ENCODE results near the gene SLC29A2. TPM values are rescaled to one million over a fixed set of nuclear protein-coding genes. Genes with fewer than 3 reads are reported as not detected.

The SLC29A2 gene
- total RNA-seq, 4 donors from 2014 or later = 1.5 to 5.4 (median 2.4) TPM

DNA sequence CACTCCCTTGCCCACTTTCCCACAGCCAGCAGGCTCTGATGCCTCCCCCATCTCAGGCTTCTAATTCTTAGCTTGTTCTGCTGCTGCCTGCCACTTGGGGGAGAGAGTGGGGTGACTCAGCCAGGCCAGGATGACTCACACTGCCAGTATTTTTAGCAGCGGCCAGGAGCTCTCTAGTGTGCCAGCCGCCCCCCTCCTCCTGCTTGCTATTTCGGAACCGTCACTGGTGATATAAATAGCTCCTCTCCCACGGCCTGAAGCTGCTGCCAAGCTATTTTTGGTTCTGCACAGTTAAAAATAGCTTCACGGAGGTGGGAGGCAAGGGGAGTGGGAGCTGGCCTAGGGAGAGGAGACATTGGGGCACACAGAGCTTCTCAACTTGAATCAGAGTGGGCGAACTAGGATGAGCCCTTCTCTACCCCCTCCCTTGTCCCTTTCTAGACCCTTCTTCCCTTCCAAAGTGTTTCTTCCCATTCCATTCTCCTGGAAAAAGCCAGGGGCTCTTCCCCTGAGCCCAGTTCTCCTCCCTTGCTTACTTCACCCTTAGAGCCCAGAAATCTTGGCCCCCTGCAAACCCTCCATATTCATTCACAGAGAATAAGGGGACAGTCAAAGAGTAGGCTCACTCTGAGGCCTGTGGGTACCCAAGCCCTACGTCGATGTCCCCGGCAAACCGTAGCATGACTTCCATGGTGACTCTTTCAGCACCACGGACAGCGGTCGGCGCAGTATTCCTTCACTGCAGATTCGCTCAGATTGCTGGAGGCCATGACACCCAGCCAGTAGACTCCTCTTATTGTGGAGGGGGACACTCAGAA, 46.8 kb upstream of the SLC29A2 start:
- H3K9me3 ChIP-seq = no peaks in the 10 kb centered on the region
- H3K27me3 ChIP-seq = peaks cover 0 to 38% of the 10 kb centered on the region in 2 donors
- no peak overlapping the region for H3K27ac ChIP-seq
- H3K4me3 ChIP-seq = no peak overlapping the region
- DNase-seq (ENCODE audit: low spot score in 2 of 2) = peak in 1 of 2 donors; percentile 45
- 10 to 11% methylated on average over 16 of the region's 16 CpGs for WGBS, 2 donors
- TF ChIP-seq POLR2A (IDR thresholded peaks at IDR 0.05) (no peak), CTCF (IDR thresholded peaks at IDR 0.05) (peak in 1 of 5 experiments; percentile 12), EP300 (IDR thresholded peaks at IDR 0.05) (peak in 1 of 2 donors; percentile 30)
- H3K4me1 ChIP-seq = peaks cover 0 to 15% (median 4%) of the 10 kb centered on the region in 4 donors
- H3K36me3 ChIP-seq = no peaks in the 10 kb centered on the region

DNA sequence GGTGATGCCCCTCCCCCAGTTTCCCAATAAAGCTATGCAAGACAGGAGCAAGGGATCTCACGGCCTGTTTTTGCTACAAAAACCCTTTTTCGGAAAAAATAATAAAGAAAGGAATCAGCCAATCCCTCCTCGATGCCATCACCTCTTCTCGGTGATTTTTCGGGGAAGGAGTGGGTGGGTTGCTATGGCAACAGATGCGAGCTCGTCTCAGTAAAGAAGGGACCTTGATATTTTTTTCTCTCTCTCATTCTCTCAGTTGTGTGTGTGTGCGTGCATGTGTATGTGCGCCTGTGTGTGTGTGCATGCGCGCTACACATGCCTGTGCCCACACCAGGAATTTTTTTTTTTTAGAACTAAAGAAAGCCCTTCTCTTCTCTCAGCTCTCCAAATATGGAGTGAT, 45.4 kb upstream of the SLC29A2 start:
- H3K4me1 ChIP-seq = peaks cover 0 to 15% (median 4%) of the 10 kb centered on the region in 4 donors
- no peak overlapping the region for H3K4me3 ChIP-seq
- no peaks in the 10 kb centered on the region for H3K36me3 ChIP-seq
- no peaks in the 10 kb centered on the region for H3K9me3 ChIP-seq
- no peak for DNase-seq (ENCODE audit: low spot score in 2 of 2)
- 62 to 64% methylated on average over 11 of the region's 11 CpGs for WGBS, 2 donors
- TF ChIP-seq POLR2A (IDR thresholded peaks at IDR 0.05) (no peak), CTCF (IDR thresholded peaks at IDR 0.05) (no peak), EP300 (IDR thresholded peaks at IDR 0.05) (no peak)
- H3K27me3 ChIP-seq = peaks cover 0 to 42% of the 10 kb centered on the region in 2 donors
- H3K27ac ChIP-seq = no peak overlapping the region

DNA sequence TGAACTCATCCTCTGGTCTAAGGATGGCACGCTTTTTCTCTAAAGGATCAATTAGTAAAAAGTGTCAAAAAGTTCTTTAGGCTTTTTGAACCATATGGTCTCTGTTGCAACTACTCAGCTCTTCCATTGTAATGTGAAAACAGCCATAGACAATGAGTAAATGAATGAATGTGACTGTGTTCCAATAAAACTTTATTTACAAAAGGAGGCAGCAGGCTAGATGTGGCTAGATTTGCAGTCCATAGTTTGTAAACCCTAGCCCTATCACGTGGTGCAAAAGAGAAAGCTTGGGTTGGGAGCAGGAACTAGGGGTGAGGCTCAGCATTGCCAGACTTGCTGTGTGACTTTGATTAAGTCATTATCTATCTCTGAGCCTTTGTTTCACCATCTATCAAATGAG, 43.9 kb upstream of the SLC29A2 start:
- H3K4me1 ChIP-seq = peaks cover 0 to 5% (median 0%) of the 10 kb centered on the region in 4 donors
- TF ChIP-seq EP300 (IDR thresholded peaks at IDR 0.05) (no peak), POLR2A (IDR thresholded peaks at IDR 0.05) (no peak), CTCF (IDR thresholded peaks at IDR 0.05) (no peak)
- H3K27ac ChIP-seq = no peak overlapping the region
- H3K9me3 ChIP-seq = no peaks in the 10 kb centered on the region
- WGBS, 2 donors = 54 to 58% methylated on average over 2 of the region's 2 CpGs
- H3K36me3 ChIP-seq = no peaks in the 10 kb centered on the region
- no peak overlapping the region for H3K4me3 ChIP-seq
- no peak for DNase-seq (ENCODE audit: low spot score in 2 of 2)
- peaks cover 0 to 43% of the 10 kb centered on the region in 2 donors for H3K27me3 ChIP-seq

GRCh38 chr11:66414120-66414934, 42.8 kb upstream of the SLC29A2 start:
- WGBS, 2 donors = 49 to 56% methylated on average over 12 of the region's 12 CpGs
- H3K27ac ChIP-seq = no peak overlapping the region
- H3K4me1 ChIP-seq = peaks cover 0 to 6% (median 0%) of the 10 kb centered on the region in 4 donors

More at GRCh38 chr11:66414120-66414934, 42.8 kb upstream of the SLC29A2 start:
- Histone ChIP-seq H3K9me3 (no peaks in the 10 kb centered on the region), H3K27me3 (peaks cover 0 to 43% of the 10 kb centered on the region in 2 donors), H3K36me3 (no peaks in the 10 kb centered on the region), H3K4me3 (no peak overlapping the region)
- TF ChIP-seq EP300 (IDR thresholded peaks at IDR 0.05) (no peak), CTCF (IDR thresholded peaks at IDR 0.05) (no peak), POLR2A (IDR thresholded peaks at IDR 0.05) (no peak)
- DNase-seq (ENCODE audit: low spot score in 2 of 2) = no peak

Data from tibial nerve (tissue), 4 donors.